GM12875 (cell line): Measurements from ENCODE around the gene ATOH8.

Experiments used
- H3K4me3 ChIP-seq: one replicate; pipeline ENCODE4 v1.5.1; 2011; ENCODE audit warnings: low read depth, low read length, control low read depth
- TF ChIP-seq, protein P1 (sequence below): IDR thresholded peaks from 2 replicates; pipeline ENCODE4 v1.5.1; 2011; ENCODE audit warnings: low read depth, mild to moderate bottlenecking, control low read depth, inconsistent platforms, low read length, moderate library complexity, borderline replicate concordance; ENCODE audit not compliant: insufficient read depth

Gene ATOH8

GRCh38 chr2:85724731-85725181, 29.0 kb upstream of the ATOH8 start:
- TF ChIP-seq, protein P1, sequence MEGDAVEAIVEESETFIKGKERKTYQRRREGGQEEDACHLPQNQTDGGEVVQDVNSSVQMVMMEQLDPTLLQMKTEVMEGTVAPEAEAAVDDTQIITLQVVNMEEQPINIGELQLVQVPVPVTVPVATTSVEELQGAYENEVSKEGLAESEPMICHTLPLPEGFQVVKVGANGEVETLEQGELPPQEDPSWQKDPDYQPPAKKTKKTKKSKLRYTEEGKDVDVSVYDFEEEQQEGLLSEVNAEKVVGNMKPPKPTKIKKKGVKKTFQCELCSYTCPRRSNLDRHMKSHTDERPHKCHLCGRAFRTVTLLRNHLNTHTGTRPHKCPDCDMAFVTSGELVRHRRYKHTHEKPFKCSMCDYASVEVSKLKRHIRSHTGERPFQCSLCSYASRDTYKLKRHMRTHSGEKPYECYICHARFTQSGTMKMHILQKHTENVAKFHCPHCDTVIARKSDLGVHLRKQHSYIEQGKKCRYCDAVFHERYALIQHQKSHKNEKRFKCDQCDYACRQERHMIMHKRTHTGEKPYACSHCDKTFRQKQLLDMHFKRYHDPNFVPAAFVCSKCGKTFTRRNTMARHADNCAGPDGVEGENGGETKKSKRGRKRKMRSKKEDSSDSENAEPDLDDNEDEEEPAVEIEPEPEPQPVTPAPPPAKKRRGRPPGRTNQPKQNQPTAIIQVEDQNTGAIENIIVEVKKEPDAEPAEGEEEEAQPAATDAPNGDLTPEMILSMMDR = no peak
- H3K4me3 ChIP-seq = no peak overlapping the region

DNA sequence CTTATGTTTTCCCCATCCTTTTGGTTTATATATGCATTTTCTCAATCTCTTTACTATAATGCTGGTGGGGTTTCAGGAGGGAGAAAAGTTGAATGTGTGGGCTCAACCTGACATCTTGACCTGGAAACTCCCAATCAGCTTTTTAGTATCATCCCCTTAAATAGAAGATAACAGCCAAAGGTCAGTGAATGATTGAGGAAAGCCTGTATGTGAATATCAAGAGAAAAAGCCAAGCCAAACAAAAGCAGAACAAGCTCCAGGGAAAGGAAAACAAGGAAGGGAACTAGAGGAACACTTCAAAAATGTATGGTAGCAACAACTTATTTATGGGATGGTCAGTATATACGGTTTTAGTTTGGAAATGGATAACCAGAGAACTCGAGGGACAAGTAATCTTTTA, 28.3 kb upstream of the ATOH8 start:
- TF ChIP-seq, protein P1 = no peak
- no peak overlapping the region for H3K4me3 ChIP-seq

DNA sequence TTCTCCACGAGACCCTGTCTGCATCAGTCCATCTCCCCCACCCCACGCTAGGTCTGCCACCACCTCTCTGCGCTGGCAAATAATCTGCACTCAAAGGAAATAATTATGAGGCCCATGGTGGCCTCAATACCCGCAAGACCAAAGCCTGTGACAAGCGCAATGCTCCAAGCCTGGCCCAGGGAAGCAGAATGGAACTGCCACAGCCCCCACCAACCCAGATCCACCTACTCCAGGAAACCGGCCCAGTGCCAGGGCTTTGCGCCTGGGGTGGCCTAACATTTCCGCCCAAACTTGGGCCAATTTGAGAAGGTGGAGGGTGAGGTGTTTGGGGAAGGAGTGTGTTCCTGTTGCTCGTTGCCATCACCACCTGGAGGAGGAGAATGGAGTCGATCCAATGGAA, 26.0 kb upstream of the ATOH8 start:
- TF ChIP-seq, protein P1 = no peak
- no peak overlapping the region for H3K4me3 ChIP-seq

DNA sequence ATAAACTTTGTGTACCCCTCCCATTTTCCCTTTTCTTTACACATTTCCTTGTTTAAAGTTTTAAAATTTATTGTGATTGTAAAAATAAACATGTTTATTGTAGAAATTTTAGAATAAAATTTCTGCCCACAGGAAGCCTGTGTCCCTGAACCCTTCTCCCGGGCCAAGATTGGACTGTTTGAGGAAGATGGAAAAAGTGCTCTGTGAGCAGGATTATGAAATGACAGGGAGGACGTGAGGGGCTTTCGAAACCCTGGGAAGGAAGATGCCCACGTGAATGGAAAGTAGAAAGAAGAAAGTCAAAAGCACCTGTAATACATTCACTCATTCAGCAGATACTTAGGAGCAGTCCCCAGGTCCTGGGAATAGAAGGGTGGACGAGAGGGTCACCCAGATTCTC, 25.4 kb upstream of the ATOH8 start:
- TF ChIP-seq, protein P1 = no peak

GRCh38 chr2:85728883-85729824, 24.6 kb upstream of the ATOH8 start:
- TF ChIP-seq, protein P1 = peak; percentile 99
- no peak overlapping the region for H3K4me3 ChIP-seq

More for the DNA sequence above, 25.4 kb upstream of the ATOH8 start:
- no peak overlapping the region for H3K4me3 ChIP-seq

DNA sequence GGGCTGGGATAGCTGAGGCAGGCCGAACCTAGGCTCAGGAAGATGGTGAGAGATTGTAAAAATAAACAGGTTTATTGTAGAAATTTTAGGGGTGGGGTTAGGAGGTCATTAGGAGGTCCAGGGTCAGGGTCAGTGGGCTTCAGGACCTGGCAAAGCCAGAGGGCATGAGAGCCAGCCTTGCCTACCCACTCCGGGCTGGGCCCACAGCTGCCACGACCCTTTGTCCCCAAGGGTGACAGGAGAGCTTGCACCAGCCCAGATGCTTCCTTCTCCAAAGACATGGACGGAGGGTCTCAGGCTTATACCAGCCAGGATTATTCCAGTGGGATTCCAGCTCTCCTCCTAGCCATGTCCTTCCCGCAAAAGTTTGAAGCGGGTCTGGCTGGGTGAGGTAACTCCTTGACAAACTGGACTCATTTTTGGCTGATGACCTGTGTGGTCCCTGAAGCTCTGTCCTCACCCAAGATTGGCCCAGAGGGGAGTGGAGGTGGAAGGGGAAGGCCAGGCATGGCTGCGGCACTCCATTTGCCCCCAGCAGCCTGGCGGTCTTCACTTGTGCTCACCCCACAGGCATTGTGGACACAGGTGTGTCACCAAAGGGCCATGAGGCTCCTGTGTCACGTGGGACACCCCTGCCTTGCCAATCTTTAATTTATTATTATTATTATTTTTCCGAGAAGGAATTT, 23.8 kb upstream of the ATOH8 start:
- TF ChIP-seq, protein P1 = no peak
- no peak overlapping the region for H3K4me3 ChIP-seq
